Esophagus squamous epithelium (tissue), 4 donors: Measurements from ENCODE around the gene PRIMPOL.

Experiments
- POLR2A ChIP-seq, 4 donors: fragments of 450-650 bp; IDR thresholded peaks; one replicate each; pipeline ENCODE4 v1.6.1; 2017; ENCODE audit warnings: antibody characterized with exemption in 4 of 4, mild to moderate bottlenecking in 4 of 4, moderate library complexity in 3 of 4
- TF ChIP-seq, protein P1 (sequence below), 6 experiments: fragments of 450-650 bp in 4 of 6; fragments of 200-600 bp in 2 of 6; sonication (generic) in 2 of 6; IDR thresholded peaks; one replicate each; pipeline ENCODE4 v1.5.1; 2016 to 2019; ENCODE audit warnings: antibody characterized with exemption in 6 of 6, mild to moderate bottlenecking in 4 of 6, moderate library complexity in 4 of 6

DNA sequence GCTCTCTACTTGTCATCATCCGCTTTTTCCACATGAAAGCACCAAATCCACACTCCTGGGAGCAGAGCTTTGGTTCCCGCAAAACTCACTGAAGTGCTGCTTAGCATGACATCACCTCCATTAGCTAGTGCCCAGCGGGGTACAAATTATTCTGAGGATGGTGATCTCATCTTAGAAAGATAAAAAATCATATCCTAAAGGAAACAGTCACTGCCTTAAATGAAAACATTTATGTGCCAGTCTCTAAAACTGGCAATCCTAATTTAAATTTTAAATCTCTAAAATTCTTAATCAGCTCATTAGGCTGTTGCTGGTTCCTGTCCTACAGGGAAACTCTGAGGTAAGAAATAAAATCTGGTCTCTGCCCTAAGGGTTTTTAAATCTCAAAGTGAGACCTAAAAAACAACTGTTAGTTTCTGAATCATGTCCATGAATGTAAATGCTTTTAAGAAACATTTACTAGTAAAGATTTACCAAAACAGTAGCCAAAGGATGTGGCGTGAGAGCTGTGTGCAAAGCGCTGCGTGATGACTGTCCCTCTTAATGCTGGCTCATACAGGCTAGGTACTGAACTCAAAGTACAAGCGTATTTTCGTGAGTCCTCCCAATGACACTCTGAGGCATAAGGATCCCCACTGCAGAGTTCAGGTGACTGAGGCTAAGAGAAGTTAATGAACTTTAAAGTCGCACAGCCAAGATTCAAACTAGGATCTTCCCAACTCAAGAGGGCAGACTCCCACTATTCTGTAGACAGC lies 4.8 kb upstream of the PRIMPOL start:
- no peak for TF ChIP-seq POLR2A (IDR thresholded peaks at IDR 0.05)
- TF ChIP-seq, protein P1, sequence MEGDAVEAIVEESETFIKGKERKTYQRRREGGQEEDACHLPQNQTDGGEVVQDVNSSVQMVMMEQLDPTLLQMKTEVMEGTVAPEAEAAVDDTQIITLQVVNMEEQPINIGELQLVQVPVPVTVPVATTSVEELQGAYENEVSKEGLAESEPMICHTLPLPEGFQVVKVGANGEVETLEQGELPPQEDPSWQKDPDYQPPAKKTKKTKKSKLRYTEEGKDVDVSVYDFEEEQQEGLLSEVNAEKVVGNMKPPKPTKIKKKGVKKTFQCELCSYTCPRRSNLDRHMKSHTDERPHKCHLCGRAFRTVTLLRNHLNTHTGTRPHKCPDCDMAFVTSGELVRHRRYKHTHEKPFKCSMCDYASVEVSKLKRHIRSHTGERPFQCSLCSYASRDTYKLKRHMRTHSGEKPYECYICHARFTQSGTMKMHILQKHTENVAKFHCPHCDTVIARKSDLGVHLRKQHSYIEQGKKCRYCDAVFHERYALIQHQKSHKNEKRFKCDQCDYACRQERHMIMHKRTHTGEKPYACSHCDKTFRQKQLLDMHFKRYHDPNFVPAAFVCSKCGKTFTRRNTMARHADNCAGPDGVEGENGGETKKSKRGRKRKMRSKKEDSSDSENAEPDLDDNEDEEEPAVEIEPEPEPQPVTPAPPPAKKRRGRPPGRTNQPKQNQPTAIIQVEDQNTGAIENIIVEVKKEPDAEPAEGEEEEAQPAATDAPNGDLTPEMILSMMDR (IDR thresholded peaks at IDR 0.05) = no peak
